ENCODE data around the gene BMF. TPM values are rescaled to one million over a fixed set of nuclear protein-coding genes. Genes with fewer than 3 reads are reported as not detected.
"Not testable (repeated sequence)": the region's sequence is repeated elsewhere in the genome, so short reads cannot be mapped to it uniquely, and the experiment has no call there.

The BMF gene
- total RNA-seq, 1 donor from 2014 or later = 2.0 TPM

DNA sequence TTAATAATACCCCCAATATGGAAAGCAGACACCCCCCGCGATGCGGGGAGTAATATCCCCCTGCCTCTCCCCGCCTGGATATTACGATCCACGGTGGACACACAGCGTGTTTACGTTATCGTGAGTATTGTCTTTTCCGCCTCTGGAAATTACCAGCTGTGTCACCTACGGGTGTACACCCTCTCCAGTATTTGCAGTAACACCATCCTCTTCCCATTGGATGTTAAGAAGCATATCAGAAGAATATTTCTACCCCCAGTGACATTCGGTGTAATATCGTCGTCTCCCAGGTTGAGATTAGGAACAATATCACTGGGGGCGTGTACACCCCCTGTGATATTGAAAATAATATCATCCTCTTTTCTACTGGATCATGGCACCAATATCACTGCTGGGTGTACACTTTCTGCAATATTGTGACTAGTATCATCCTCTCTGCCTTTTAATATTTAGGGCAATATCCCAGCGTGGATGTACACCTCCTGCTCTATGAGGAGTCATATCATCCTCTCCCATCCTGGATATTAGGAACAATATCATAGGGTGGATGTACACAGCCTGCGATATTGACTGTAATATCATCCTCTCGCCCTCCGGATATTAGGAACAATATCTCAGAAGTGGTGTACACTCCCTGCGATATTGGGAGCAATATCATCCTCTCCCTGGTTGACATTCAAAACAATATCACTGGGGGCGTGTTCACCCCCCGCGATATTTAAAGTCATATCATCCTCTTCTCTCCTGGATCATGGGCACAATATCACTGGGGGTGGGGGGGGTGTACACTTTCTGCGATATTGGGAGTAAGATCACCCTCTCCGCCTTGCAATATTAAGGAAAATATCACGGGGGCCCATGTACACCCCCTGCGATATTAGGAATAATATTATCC is 20.3 kb upstream of the BMF start:
- DNase-seq (ENCODE audit: low read depth in 2 of 2) = no peak

DNA sequence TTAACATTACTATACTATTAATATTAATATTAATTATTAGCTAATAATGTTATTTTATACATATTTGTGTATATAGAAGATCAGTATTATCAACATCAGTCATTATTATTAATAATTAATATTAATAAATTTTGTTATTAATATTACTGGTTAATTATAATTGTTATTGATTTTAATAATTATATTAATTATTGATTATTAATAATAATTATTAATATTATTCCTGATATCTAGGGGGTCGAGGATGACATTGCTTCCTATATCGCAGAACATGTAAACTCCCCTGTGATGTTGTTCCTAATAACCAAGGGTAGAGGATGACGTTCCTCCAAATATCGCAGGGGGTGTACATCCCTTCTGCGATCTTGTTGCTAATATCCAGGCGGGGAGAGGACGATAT is 17.3 kb upstream of the BMF start:
- DNase-seq (ENCODE audit: low read depth in 2 of 2) = no peak

DNA sequence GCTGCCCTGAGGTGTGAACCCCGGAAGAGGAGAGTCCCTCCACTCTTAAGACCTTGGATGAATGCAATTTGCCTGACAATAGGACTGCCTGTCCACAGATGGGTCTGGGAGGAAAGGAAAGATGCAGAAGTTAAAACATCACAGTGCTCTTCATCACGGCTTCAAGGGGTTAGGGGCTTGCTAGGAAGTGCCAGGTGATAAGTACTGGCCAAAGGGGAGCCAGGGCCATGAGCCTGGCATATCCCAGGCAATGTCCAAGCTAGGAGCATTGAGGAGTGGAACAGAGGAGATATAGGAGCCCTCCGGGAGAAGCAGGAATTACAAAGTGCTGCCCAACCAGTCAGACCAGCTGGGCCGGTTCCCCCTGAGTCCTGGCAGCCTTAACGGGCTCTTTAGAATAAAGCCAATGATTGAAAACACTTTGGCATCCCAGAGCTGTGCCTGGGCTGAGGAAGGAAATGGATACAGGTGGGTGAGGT is 16.2 kb upstream of the BMF start:
- not testable (repeated sequence) for DNase-seq (ENCODE audit: low read depth in 2 of 2)

DNA sequence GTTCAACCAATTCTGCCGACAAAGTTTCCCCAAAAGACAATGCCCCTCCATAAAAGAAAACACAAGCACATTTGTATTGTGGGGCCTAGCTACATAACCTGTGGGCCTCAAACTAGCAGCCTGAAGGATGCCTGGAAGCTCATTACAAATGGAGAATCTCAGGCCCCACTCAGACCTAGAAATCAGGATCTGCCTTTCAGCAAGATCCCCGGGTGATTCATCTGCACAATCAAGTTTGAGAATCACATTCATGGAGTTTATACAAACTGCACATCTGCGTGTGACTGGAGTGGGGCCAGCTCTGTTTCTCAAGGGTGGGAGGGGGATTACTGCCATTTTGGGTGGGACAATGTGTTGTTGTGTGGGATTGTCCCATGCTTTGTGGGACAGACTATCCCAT is 15.7 kb upstream of the BMF start:
- not testable (repeated sequence) for DNase-seq (ENCODE audit: low read depth in 2 of 2)

DNA sequence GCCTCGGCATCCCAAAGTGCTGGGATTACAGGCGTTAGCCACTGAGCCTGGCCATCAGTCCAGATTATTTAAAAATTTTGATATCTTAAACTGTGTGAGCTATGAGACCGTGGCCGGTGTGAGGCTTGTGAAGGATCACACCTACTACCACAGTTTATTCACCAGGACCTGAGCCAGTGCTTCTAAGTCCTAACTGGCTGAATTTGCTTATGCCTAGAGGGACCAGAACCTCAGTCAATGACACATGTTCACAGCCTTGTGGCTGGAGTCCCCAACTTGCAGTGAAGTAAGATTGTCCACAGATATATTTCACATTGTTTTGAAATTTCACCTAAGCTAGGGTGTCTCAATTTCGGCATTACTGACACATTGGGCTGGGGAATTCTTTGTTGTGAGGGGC is 15.2 kb upstream of the BMF start:
- DNase-seq (ENCODE audit: low read depth in 2 of 2) = not testable (repeated sequence)

DNA sequence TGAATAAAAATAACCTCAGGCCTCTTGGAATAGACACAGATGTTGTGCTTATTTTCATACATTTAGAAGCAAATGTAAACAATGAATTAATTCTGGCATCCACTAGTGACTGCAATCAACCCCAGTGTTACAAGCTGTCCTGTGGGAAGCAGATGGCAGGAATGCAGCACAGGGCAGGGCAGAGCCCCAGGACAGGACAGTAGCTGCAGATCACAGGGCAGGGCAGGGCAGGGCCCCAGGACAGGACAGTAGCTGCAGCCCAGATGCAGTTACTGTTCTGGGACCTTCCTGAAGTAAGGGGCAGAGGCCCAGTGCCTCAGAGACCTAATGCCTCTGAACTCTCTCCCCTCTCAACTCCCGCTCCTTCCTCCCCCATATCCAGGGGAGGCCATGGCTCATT is 14.3 kb upstream of the BMF start:
- DNase-seq (ENCODE audit: low read depth in 2 of 2) = not testable (repeated sequence)

DNA sequence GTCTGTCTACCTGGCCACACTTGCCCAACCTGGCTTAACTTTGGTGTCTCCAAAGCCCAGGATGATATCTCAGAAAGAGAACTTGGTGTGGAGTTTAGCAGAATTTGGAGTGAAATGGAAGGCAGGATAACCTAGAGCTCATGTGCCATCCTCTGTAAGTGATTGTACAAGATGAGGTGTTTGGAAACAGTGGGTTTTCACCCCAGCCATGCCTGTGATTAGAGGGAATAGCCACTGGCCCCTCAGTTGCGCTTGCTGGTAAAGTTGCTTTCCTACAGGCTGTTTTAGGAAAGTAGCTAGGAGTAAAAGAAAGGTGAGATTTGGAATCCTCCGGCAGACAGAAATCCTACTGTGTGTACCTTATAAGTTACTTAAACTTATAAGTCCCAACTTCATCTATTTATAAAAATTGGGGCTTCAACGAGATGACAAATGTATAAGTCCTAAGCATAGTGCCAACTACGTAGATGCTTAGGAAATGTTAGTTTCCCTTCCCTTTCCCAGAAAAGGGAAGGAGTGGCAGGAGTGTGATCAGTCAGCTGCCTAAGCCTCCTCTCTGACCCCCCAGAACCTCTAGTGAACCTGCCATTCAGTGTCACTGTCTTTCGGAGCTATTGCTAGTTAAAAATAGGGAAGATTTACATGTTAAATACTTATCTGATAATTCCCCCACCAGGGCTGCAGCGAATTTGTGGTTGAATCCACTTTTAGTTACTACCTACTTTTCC is 13.4 kb upstream of the BMF start:
- no peak for DNase-seq (ENCODE audit: low read depth in 2 of 2)

DNA sequence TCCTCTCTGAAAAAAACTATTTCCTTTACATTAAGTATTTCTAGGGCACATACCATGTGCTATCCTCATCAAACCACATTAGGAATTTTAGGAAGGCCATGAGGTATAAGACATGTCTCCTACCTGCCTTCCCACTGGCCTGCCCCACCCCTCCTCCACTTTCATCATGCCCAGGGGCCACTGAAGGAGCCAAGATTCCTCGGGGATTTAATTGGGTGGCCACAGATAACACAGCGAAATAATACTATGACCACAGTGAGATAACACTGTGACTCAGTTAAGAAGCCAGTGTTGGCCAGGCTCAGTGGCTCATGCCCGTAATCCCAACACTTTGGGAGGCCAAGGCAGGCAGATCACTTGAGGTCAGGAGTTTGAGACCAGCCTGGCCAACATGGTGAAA is 9.8 kb upstream of the BMF start:
- DNase-seq (ENCODE audit: low read depth in 2 of 2) = no peak

DNA sequence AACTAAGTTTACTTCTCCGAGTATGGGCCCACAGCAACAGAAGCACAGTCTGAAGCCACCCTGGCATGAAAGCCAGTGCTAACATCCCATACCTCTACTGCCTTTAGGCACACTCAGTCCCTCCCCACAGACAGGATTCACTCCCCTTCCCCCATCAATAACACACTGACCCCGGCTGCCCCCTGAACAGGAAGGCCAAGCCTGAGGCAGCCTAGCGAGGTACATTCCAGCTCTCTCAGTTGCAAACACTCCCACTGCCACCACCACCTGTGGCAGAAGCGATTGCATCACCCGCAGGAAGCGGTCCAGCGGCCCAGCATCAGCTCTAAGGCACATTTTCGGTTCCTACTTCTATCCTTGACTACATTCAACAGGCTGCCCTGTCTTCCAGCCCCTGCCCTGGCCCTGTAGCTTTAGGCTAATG is 7.0 kb upstream of the BMF start:
- DNase-seq (ENCODE audit: low read depth in 2 of 2) = no peak

DNA sequence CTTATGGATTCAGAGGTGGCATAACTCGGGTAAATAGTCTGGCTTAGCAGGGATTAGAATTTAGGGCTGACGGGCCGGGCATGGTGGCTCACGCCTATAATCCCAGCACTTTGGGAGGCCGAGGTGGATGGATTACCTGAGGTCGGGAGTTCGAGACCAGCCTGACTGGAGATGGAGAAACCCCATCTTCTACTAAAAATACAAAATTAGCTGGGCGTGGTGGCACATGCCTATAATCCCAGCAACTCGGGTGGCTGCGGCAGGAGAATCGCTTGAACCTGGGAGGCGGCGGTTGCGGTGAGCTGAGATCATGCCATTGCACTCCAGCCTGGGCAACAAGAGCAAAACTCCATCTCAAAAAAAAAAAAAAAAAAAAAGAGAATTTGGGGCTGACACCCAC is 6.4 kb upstream of the BMF start:
- not testable (repeated sequence) for DNase-seq (ENCODE audit: low read depth in 2 of 2)

DNA sequence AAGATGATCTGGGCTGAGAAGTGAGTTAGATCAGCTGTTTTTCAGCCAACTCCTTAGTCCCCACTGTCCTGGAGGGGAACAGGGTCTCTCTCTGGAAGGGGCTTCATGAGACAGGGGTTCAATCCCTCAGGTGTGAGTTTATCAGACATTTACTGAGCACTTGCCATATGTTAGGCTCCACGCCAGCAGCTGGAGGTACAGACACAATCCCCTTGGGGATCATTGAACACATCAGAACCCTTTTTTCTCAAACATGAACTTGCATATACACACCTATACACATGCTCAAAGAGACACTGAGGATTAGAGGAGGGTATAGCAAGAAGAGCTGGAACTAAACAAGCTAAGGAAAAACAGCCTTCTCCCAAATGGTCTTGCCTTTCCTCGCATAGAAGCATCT is 5.5 kb upstream of the BMF start:
- DNase-seq (ENCODE audit: low read depth in 2 of 2) = no peak

DNA sequence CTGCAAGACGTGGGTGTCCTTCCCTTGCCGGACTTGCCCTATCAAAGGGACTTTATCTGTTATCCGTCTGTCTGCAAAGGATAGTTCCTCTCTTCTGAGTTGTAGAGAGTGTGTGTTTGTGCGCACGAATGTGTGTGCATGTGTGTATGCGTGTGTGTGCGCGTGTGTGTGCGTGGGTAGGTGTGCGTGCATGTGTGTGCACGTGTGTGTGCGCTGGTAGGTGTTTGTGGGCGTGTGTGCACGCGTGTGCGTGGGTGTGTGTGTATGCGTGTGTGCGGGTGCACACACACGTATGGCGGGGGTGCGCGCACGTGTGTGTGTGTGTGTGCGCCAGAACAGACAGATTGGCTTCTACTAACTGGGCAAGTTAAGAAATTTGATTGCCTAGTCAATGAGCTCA is 4.1 kb upstream of the BMF start:
- DNase-seq (ENCODE audit: low read depth in 2 of 2) = no peak

DNA sequence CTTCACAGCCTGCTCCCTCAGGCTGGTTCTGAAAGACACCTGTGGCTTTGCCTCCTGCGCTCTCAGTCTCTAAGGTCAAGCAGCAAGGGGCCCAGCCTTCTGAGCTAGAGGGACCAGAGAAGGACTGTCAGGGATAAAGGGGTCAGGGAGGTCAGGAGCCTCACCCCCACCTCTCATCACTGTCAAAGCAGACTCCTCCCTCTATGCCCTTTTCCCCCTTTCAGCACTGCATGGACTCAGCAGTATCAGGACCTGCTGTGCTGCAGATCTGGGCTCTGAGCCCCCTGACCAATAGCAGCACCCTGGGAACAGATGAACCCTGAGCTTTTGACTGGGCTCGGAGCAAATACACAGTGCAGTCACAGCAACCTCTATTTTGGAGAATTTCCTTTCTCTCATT is 3.2 kb upstream of the BMF start:
- DNase-seq (ENCODE audit: low read depth in 2 of 2) = no peak

DNA sequence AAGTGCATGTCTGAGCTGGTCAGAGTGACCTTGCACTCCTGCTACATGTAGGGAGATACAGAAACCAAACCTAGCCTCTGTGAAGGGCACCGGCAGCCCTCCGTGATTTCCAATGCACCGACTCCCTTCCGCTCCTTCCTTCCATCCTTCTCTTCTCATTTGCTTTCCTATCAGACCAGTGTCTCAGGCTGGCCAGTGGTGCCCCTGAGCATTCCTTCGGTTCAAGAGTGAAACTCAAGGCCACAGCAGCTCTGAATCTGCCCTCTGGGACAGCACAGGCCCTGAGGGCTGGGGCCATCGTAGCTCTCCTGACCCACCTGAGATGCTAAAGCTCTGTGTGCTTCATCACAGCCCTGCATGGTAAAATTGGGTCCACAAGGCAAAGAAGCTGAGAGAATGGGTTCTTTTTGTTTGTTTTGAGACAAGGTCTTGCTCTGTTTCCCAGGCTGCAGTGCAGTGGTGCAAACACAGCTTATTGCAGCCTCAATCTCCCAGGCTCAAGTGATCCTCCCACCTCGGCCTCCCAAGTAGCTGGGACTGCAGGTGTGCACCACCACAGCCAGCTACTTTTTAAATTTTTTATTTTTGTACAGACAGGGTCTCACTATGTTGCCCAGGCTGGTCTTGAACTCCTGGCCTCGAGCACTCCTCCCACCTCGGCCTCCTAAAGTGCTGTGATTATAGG is 2.3 kb upstream of the BMF start:
- DNase-seq (ENCODE audit: low read depth in 2 of 2) = no peak

DNA sequence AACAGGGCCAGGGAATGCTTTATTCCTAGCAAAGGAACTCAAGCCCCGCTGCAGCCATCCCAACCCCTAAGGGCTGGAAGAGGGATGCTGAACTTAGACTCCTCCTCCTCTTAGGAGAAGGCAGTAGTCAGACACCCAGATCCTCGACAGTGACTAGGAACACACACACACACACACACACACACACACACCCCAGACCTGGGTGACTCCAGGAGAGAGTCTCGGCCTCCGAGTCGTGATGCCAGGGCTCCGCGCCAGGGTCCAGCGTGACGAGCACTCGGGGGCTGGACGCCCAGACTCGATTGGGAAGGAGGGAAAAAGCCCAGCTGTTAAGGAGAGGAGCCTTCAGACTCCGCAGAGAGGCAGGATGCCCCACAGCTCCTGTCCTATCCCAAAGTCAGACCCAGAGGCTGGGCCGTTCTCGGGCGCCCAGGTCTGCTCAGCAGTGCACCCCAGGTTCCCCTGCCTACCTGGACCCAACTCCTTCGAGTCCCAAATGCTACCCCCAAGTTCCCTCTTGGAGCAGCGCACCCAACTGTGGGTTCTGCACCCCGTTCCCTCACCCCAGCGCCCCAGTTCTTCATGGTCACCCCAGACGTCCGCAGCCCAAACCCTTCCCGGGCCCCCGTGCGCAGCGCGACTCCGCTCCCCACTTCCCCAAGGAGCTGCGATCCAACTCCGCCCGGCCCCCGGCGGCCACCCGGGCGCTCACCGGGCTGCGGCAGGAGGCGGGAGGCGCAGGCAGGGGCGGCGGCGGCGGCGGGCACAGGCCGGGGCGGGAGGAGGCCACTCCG is 421 bp downstream of the BMF start:
- peak in 1 of 2 donors; percentile 57 for DNase-seq (ENCODE audit: low read depth in 2 of 2)

DNA sequence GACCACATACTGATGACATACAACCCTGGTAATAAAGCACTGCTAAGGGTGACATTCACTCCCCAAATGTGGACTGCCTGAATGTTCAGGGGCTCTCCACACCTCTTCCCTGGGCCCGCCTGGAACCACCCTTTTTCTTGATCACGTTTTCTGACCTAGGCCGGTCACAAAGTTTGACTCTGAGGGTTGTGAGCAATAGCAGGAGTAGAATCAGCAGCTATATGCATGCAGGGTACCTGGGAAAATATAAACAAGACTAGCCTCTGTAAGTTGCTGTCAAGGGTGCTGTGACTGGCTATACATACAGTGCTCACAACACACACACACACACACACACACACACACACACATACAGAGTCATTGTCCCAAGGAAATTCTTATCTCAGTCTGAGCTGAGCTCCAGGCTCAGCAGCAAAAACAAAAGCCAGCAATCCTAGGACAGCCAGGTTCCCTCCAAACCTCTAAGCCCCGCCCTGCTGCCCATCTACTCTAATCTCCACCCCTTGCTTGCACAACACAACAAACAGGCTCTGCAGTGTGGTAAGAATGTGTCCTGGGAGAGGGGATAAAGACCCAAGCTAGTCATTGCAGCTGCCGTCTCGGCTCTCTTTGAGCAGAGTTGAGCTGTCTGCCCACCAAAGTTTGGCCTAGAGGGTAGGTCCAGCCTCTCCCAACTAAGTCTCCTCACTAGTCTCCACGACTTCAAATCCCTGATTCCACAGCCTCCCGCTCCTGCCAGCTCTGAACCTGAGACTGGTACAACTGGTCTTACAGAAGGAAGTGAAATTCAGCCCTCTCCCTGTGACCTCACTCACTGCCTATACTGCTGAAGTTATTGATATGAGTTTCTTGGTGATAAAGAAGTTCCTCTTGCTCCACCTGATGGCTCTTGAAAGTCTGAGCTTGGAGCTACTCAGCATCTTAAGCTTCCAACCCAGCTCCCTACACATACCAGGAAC is 2.2 kb downstream of the BMF start:
- DNase-seq (ENCODE audit: low read depth in 2 of 2) = no peak

DNA sequence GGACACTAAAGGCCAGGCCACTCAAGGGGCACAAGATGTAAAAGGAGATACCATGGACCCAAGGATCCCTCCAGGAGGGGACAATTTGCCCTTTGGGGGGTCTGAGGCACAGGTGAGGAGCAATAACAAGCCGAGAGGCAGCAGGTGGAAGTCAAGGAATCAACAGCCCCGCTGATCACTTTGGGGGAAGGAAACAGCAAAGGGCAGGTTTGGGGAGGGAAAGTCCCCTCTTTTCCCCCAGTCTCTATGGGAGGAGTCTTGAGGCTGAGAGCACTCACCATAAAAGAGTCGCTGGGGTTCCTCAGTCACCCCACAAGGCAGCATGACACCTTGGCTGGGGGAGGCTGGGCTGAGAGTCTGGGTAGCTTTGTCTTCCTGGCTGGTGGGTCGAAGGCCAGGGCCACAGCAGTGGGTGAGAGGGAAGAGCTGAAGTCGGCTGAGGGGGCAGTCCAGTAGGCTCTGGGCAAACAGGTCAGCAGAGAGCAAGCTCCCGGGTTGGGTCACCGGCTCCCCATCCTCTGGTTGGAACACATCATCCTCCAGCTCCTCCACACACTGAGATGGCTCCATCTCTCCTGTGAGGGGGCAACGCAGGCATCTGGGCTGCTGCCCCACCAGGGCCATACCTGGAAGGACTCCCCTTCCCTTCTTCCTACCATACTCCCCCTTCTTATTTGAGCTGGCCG is 3.0 kb downstream of the BMF start:
- no peak for DNase-seq (ENCODE audit: low read depth in 2 of 2)

DNA sequence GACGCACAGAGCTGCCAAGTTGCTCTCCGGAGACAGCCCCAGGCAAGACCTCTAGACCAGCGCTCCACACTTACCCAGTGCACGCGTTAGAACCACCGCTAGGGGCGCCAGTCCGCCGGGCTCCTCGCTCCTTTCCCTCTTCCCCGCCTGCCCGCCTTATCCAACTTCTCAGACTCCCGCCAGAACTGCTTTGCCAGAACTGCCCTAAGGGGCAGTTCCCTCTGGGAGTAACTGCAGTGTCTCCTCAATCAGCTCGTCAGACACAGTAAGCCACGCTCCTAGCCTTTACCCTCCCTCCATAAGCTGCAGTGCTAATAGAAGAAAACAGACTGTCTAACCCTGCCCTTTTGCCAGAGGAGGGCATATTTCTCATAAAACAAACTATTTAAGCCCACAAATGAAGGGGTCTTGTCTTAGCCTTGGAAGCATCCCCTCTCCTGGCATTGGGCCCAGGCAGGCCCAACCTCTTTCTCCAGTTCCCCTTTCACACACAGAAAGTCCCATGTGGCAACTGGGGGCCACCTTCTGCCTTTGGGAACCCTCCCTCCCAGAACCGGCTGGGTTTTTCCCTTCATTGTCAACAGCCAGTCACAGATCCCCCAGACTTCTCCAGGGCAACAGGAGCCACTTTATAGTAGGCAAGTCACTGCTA is 3.7 kb downstream of the BMF start:
- DNase-seq (ENCODE audit: low read depth in 2 of 2) = peak; percentile 72 to 84

DNA sequence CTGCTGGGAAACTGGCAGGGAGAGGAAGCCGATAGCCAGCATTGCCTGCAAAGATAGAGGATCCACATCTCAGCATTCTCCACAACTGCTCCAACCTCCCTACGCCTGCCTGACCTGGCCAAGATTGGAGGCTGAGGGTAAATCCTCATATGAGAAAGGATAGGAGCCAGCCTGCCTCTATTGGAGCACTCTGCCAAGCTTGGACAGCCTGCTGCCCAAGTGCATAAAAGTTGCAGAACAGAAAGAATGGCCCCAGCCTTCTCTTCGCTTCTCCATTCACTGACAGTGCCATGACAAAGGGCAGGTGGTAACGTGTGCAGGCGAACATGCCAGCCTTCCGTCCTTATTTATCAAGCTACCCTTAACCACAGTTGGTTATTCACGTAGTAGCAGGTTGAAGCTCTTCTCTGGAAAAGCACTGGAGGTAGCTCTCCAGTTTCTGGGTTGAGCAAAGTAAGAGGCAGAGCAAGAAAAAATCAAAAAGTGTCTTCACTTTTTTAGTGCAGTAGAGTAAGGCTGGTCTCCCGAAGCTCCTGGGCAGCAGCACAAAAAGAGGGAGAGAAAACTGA is 4.3 kb downstream of the BMF start:
- DNase-seq (ENCODE audit: low read depth in 2 of 2) = no peak
